H1 (cell line): ENCODE measurements around the gene ZNF302. TPM values are rescaled to one million over a fixed set of nuclear protein-coding genes. Genes with fewer than 3 reads are reported as not detected.

Source experiments
- CTCF ChIA-PET: fragments of 300-600 bp; sonication (Branson Sonifier 250); formaldehyde crosslinking; loops from one replicate; lab custom pipeline; 2021; ENCODE audit not compliant: partially characterized antibody; lab: Charles Lee
- POLR2A ChIA-PET: fragments of 300-600 bp; sonication (Branson Sonifier 250); formaldehyde crosslinking; loops from one replicate; lab custom pipeline; 2021; ENCODE audit warnings: inconsistent platforms; ENCODE audit not compliant: partially characterized antibody; lab: Charles Lee
- DNase-seq, 2 experiments: peaks; one replicate each; pipeline versions ENCODE4 v3.0.0 to v3.0.0-alpha.2; 2010 to 2022; ENCODE audit warnings: low spot score in 2 of 2, low read depth in 1 of 2, mixed read lengths in 1 of 2
- FAIRE-seq: peaks from 2 replicates; lab custom pipeline; 2011; peaks lifted over from hg19 to GRCh38; lab: Jason Lieb, UNC
- H2AFZ ChIP-seq: 2 replicates; pipeline ENCODE4 v1.8.1; 2012; ENCODE audit warnings: low read length, inconsistent platforms
- H2AK5ac ChIP-seq: 2 replicates; pipeline ENCODE4 v1.6.1; 2013; ENCODE audit warnings: low read depth, low read length
- H2BK120ac ChIP-seq: replicated peaks from 2 replicates; pipeline ENCODE3; 2013; ENCODE audit warnings: low read depth, low read length, inconsistent platforms
- H2BK12ac ChIP-seq: 2 replicates; pipeline ENCODE4 v1.6.1; 2013; ENCODE audit warnings: low read depth, low read length
- H2BK15ac ChIP-seq: 2 replicates; pipeline ENCODE4 v1.6.1; 2013; ENCODE audit warnings: low read length
- H2BK20ac ChIP-seq: 2 replicates; pipeline ENCODE4 v1.6.1; 2013; ENCODE audit warnings: low read length
- H2BK5ac ChIP-seq: 2 replicates; pipeline ENCODE4 v1.6.1; 2013; ENCODE audit warnings: low read depth, low read length
- H3K14ac ChIP-seq: 2 replicates; pipeline ENCODE4 v1.6.1; 2013; ENCODE audit warnings: inconsistent platforms; ENCODE audit not compliant: insufficient read length
- H3K18ac ChIP-seq: 2 replicates; pipeline ENCODE4 v1.6.1; 2013; ENCODE audit warnings: low read length; ENCODE audit errors: extremely low read depth
- H3K23ac ChIP-seq: 2 replicates; pipeline ENCODE4 v1.6.1; 2013; ENCODE audit warnings: inconsistent platforms; ENCODE audit not compliant: insufficient read length
- H3K23me2 ChIP-seq: 2 replicates; pipeline ENCODE4 v1.6.1; 2013; ENCODE audit warnings: low read depth, low read length
- H3K27ac ChIP-seq: 2 replicates; pipeline ENCODE4 v1.6.1; 2011; ENCODE audit warnings: low read depth, low read length, inconsistent platforms
- H3K27me3 ChIP-seq, 4 experiments: replicated peaks in 1 of 4; 1 replicate in 1 of 4; 2 replicates in 3 of 4; pipeline versions ENCODE4 v1.6.1 to v1.8.1; 2011 to 2013; ENCODE audit warnings: low read length in 3 of 4, mild to moderate bottlenecking in 3 of 4, inconsistent platforms in 2 of 4, mixed read lengths in 2 of 4, moderate library complexity in 1 of 4; ENCODE audit not compliant: control insufficient read depth in 3 of 4, insufficient read depth in 3 of 4; ENCODE audit errors: extremely low read depth in 1 of 4
- H3K36me3 ChIP-seq, 4 experiments: 2 replicates each; pipeline versions ENCODE4 v1.6.1 to v1.8.1; 2011 to 2013; ENCODE audit warnings: mild to moderate bottlenecking in 4 of 4, low read length in 3 of 4, moderate library complexity in 2 of 4, control low read depth in 1 of 4, inconsistent platforms in 1 of 4; ENCODE audit not compliant: insufficient read depth in 4 of 4, control insufficient read depth in 2 of 4
- H3K4ac ChIP-seq: replicated peaks from 2 replicates; pipeline ENCODE3; 2013; ENCODE audit warnings: low read length, low read depth, mixed read lengths, inconsistent platforms; ENCODE audit not compliant: insufficient read length
- H3K4me1 ChIP-seq, 4 experiments: replicated peaks in 1 of 4; 1 replicate in 1 of 4; 2 replicates in 3 of 4; pipeline versions ENCODE4 v1.6.1 to v1.8.1; 2011 to 2013; ENCODE audit warnings: low read length in 3 of 4, inconsistent platforms in 2 of 4, mixed read lengths in 1 of 4; ENCODE audit not compliant: insufficient read depth in 4 of 4, control insufficient read depth in 3 of 4
- H3K4me2 ChIP-seq, 2 experiments: 2 replicates each; pipeline versions ENCODE4 v1.6.1 to v1.8.1; 2011 to 2013; ENCODE audit warnings: low read depth in 2 of 2, low read length in 2 of 2, control low read depth in 1 of 2, inconsistent platforms in 1 of 2, mild to moderate bottlenecking in 1 of 2; ENCODE audit not compliant: insufficient read depth in 1 of 2
- H3K4me3 ChIP-seq, 4 experiments: fragments of 200-600, 300-600 bp in 1 of 4; sonication (generic), shearing (Covaris generic), sonication (Bioruptor Twin) in 1 of 4; 2 replicates each; pipeline versions ENCODE4 v1.5.1 to v1.8.1; 2011 to 2016; ENCODE audit warnings: low read length in 4 of 4, low read depth in 3 of 4, control low read depth in 2 of 4, inconsistent platforms in 2 of 4, mild to moderate bottlenecking in 2 of 4, mixed read lengths in 1 of 4, moderate library complexity in 1 of 4; ENCODE audit not compliant: insufficient read depth in 2 of 4; ENCODE audit errors: extremely low read depth in 1 of 4
- H3K56ac ChIP-seq: replicated peaks from 2 replicates; pipeline ENCODE3; 2013; ENCODE audit warnings: low read depth, mild to moderate bottlenecking, mixed read lengths, low read length, inconsistent platforms; ENCODE audit not compliant: insufficient read length
- H3K79me1 ChIP-seq: 2 replicates; pipeline ENCODE4 v1.6.1; 2013; ENCODE audit warnings: low read depth, low read length, control low read depth
- H3K79me2 ChIP-seq, 2 experiments: 2 replicates each; pipeline versions ENCODE4 v1.6.1 to v1.8.1; 2012 to 2013; ENCODE audit warnings: low read length in 2 of 2, mild to moderate bottlenecking in 2 of 2, inconsistent platforms in 1 of 2; ENCODE audit not compliant: insufficient read depth in 2 of 2, control insufficient read depth in 1 of 2
- H3K9ac ChIP-seq, 4 experiments: replicated peaks in 1 of 4; 1 replicate in 1 of 4; 2 replicates in 3 of 4; pipeline versions ENCODE4 v1.6.1 to v1.8.1; 2011 to 2013; ENCODE audit warnings: low read depth in 3 of 4, low read length in 3 of 4, control low read depth in 2 of 4, mild to moderate bottlenecking in 2 of 4, moderate library complexity in 2 of 4, inconsistent platforms in 1 of 4; ENCODE audit errors: extremely low read depth in 1 of 4
- H3K9me3 ChIP-seq, 2 experiments: 2 replicates each; pipeline versions ENCODE4 v1.6.1 to v1.8.1; 2012 to 2013; ENCODE audit warnings: mild to moderate bottlenecking in 2 of 2, moderate library complexity in 2 of 2, control low read depth in 1 of 2, inconsistent platforms in 1 of 2, low read depth in 1 of 2, low read length in 1 of 2, mixed read lengths in 1 of 2; ENCODE audit not compliant: insufficient read depth in 2 of 2
- H4K20me1 ChIP-seq, 2 experiments: replicated peaks in 1 of 2; 2 replicates each; pipeline versions ENCODE3 to v1.8.1; 2011 to 2013; ENCODE audit warnings: inconsistent platforms in 2 of 2, low read length in 2 of 2, mild to moderate bottlenecking in 1 of 2; ENCODE audit not compliant: insufficient read depth in 2 of 2, control insufficient read depth in 1 of 2
- H4K5ac ChIP-seq: 2 replicates; pipeline ENCODE4 v1.6.1; 2013; ENCODE audit warnings: low read length, low read depth, mixed read lengths, inconsistent platforms; ENCODE audit not compliant: insufficient read length
- H4K8ac ChIP-seq: 2 replicates; pipeline ENCODE4 v1.8.0; 2013; ENCODE audit warnings: mild to moderate bottlenecking, moderate library complexity, low read length, inconsistent platforms; ENCODE audit not compliant: insufficient read depth; ENCODE audit errors: extremely low read depth
- H4K91ac ChIP-seq: replicated peaks from 2 replicates; pipeline ENCODE3; 2013; ENCODE audit warnings: low read length, mixed read lengths, inconsistent platforms; ENCODE audit not compliant: insufficient read length
- WGBS, 2 experiments: shearing (Covaris generic) in 1 of 2; methylation state at CpG; one replicate each; pipeline versions ENCODE4 v1.1.6 to v1.1.7; 2013 to 2015; ENCODE audit warnings: low lambda C conversion rate in 2 of 2, mixed read lengths in 2 of 2, inconsistent platforms in 1 of 2, low coverage in 1 of 2, missing lambda C conversion rate in 1 of 2; ENCODE audit not compliant: insufficient replicate concordance in 2 of 2, insufficient coverage in 1 of 2, insufficient read length in 1 of 2; ENCODE audit errors: extremely low coverage in 1 of 2, missing lambda C conversion rate in 1 of 2; 5-methylcytosine and 5-hydroxymethylcytosine counted together
- polyA plus RNA-seq, 7 experiments: library from polyadenylated mRNA; depleted of rRNA in 3 of 7; stranded (reverse) in 5 of 7; unstranded in 2 of 7; fragments of >200 nt in 5 of 7; fragments of 200-250 nt in 2 of 7; gene quantifications; 1 replicate in 5 of 7; 2 replicates in 1 of 7; 4 replicates in 1 of 7; pipeline versions ENCODE4 v1.2.1 to v1.2.3, GENCODE V29; 2011 to 2013; ENCODE audit warnings: missing spikeins in 2 of 7, mixed read lengths in 2 of 7
- total RNA-seq: library from RNA; stranded (reverse); fragmentation: NEBNext Ultra II Directional; extraction: Animal tissue kit (Norgen Biotek cat#: 25700); gene quantifications from 2 replicates; pipeline ENCODE4 v1.2.1, GENCODE V29; 2021

ZNF302 gene
- total and polyA plus RNA-seq, 2 of the 8 experiments (the other 6 are each of a cell fraction or from before 2014, with no cell fraction given) = 9.1 to 20.4 TPM

DNA sequence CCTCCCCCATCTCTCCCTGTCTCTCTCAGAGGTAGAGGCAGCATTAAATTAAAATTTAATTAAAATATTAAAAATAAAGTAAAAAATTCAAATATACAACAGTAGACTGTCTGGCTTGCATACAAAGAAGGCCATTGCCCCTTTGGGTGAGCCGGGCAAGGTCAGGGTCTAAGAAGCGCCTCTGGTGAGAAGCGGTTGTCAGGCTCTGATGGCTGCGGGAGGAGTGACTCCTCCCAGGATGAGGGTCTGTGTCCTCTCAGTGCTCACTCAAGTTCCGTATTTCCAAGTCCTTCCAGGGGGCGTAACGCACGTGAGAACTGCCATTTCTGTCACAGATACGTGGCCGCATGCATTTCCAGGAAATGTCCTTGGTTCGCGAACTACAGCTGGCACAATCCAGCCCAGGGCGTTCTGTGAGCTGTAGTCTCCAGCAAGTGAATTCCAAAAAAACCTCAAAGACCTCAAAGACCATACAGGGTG is 55.8 kb downstream of the ZNF302 start:
- no peak overlapping the region for H3K18ac ChIP-seq
- H3K9ac ChIP-seq = peak overlapping the region; percentile 46 to 89 (median 84)
- no peak overlapping the region for H2BK120ac ChIP-seq
- peak overlapping the region; percentile 3 for H4K5ac ChIP-seq
- no peaks in the 10 kb centered on the region for H3K79me2 ChIP-seq
- H3K27me3 ChIP-seq = no peaks in the 10 kb centered on the region
- H2AK5ac ChIP-seq = no peak overlapping the region
- POLR2A ChIA-PET = interaction anchor here (1.2 kb wide), 2 partner anchors 54 to 56 kb away, joined by 3 to 6 read pairs; partner anchors contain the start of genes SCGB2B2 and ZNF302
- 0 out of 2 replicates have a peak, but pooled peaks cover 5% of the 10 kb centered on the region for H3K23me2 ChIP-seq
- no peaks in the 10 kb centered on the region for H3K36me3 ChIP-seq
- peak overlapping the region; percentile 92 to 97 for H3K4me2 ChIP-seq
- H3K27ac ChIP-seq = peak overlapping the region; percentile 81; the same call in 1 of the 2 replicates
- H4K91ac ChIP-seq = no peak overlapping the region
- peak overlapping the region; percentile 96 for H2AFZ ChIP-seq
- no peak overlapping the region; the same call in 1 of the 2 replicates for H2BK12ac ChIP-seq
- no peak overlapping the region for H3K4ac ChIP-seq
- no peaks in the 10 kb centered on the region for H3K79me1 ChIP-seq
- H2BK20ac ChIP-seq = no peak overlapping the region
- no peak for FAIRE-seq
- H3K9me3 ChIP-seq = 0 out of 4 replicates have a peak, but pooled peaks cover 0 to 6% of the 10 kb centered on the region in 2 experiments
- WGBS, 2 experiments = 6% methylated on average over 13 of the region's 13 CpGs; no CpG with 5 or more reads in 1 of the 2 experiments
- no peak overlapping the region for H3K14ac ChIP-seq
- no peaks in the 10 kb centered on the region for H4K20me1 ChIP-seq
- peaks cover 0 to 11% (median 2%) of the 10 kb centered on the region in 4 experiments; a peak in 4 of 7 replicates for H3K4me1 ChIP-seq
- no peak overlapping the region for H3K56ac ChIP-seq
- DNase-seq = peak in 1 of 2 experiments; percentile 17
- H4K8ac ChIP-seq = no peak overlapping the region; the same call in 1 of the 2 replicates
- H2BK5ac ChIP-seq = peak overlapping the region; percentile 58; the same call in 1 of the 2 replicates
- CTCF ChIA-PET = interaction anchor here (0.6 to 0.9 kb wide), 2 partner anchors 20 to 68 kb away, joined by 3 to 4 read pairs; no protein-coding TSS in a partner anchor
- H2BK15ac ChIP-seq = no peak overlapping the region
- H3K4me3 ChIP-seq = peak overlapping the region; percentile 87 to 98 (median 93)
- no peak overlapping the region for H3K23ac ChIP-seq
